Measurements from ENCODE around the gene CDK3.
"Not testable (repeated sequence)": the region's sequence is repeated elsewhere in the genome, so short reads cannot be mapped to it uniquely, and the experiment has no call there.

The CDK3 gene

DNA sequence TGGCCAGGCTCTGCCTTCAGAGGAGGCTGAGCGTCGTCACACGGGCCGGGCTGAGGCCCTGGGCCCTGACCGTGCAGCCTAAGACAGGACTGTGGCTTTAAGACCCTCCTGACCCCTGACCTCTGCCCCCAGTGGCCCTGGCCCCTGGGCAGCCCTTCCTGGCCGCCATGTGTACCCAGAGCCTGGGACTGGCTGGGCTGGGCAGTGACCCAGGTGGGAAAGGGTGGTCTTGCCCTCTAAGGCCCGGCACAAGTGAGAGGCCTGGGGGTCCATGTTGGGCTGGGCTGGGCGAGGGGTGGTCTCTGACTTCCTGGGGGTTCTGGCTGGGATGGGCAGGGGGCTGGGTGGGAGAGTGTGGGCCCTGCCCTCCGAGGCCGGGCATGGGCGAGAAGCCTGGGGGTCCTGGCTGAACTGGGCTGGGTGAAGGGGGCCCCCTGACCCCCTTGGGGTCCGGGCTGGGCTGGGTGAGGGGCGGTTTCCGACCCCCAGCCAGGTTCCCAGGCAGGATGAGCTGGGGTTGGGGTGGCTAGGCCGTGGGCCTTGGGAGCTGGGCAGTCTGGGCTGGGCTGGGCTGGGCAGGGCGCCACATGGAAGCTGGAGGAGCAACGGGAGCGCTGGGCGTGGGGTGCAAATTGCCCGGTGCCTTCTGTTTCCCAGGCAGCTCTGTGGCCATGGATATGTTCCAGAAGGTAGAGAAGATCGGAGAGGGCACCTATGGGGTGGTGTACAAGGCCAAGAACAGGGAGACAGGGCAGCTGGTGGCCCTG is at the start of gene CDK3:
Gene CDK3 (plus strand): TSS at position 101 of the 767 bp plus-strand sequence. CDS start 571 bp downstream, at position 672.
- H3K4me3 ChIP-seq (ENCODE audit: low read depth, low read length), result no peak within 1 kb of the TSS
- DNase-seq (ENCODE audit: low read depth), result no peak
- TF ChIP-seq, protein P1, sequence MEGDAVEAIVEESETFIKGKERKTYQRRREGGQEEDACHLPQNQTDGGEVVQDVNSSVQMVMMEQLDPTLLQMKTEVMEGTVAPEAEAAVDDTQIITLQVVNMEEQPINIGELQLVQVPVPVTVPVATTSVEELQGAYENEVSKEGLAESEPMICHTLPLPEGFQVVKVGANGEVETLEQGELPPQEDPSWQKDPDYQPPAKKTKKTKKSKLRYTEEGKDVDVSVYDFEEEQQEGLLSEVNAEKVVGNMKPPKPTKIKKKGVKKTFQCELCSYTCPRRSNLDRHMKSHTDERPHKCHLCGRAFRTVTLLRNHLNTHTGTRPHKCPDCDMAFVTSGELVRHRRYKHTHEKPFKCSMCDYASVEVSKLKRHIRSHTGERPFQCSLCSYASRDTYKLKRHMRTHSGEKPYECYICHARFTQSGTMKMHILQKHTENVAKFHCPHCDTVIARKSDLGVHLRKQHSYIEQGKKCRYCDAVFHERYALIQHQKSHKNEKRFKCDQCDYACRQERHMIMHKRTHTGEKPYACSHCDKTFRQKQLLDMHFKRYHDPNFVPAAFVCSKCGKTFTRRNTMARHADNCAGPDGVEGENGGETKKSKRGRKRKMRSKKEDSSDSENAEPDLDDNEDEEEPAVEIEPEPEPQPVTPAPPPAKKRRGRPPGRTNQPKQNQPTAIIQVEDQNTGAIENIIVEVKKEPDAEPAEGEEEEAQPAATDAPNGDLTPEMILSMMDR (IDR thresholded peaks at IDR 0.05; ENCODE audit: low read depth, low read length, missing control alignments), result no peak

GRCh38 chr17:75950855-75951554 is 49.6 kb upstream of the CDK3 start:
- no peak for DNase-seq (ENCODE audit: low read depth)
- TF ChIP-seq, protein P1 (IDR thresholded peaks at IDR 0.05; ENCODE audit: low read depth, low read length, missing control alignments), result no peak
- no peak overlapping the region for H3K4me3 ChIP-seq (ENCODE audit: low read depth, low read length)

- no peak overlapping the region for H3K4me3 ChIP-seq (ENCODE audit: low read depth, low read length)
- DNase-seq (ENCODE audit: low read depth), result no peak
- TF ChIP-seq, protein P1 (IDR thresholded peaks at IDR 0.05; ENCODE audit: low read depth, low read length, missing control alignments), result no peak
Observed at GRCh38 chr17:75959051-75959838, 41.4 kb upstream of the CDK3 start.

DNA sequence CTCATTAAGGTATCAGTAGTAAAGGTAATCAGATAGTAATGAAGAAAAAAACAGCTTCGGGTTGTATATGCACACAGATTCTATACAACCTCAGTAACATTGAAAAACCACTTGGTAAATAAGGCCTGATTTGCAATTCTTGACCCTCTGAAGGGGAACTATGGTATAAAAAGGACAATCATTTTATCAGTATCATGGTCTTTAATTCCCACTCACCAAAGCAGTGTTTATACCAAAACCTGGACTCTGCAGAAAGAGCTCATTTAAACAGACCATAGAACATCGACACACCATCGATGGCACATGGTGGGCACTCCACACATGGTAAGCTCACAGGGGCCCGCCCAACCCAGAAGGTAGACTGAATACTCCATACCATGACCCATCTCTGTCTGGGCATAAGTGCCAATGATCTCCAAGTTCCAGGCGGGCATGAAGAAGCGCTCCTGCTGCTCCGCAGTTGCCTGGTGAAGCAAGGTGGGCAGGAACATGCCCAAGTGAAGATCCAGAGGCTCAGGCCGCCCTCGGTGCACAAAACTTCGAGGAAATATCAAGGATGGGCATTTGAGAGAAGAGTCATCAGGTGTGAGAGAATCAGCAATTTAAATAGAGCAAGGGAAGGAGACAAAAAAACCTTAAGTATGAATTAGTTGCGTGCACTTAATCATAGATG is 40.7 kb upstream of the CDK3 start:
- TF ChIP-seq, protein P1 (IDR thresholded peaks at IDR 0.05; ENCODE audit: low read depth, low read length, missing control alignments), result no peak
- no peak overlapping the region for H3K4me3 ChIP-seq (ENCODE audit: low read depth, low read length)
- no peak for DNase-seq (ENCODE audit: low read depth)

- TF ChIP-seq, protein P1 (IDR thresholded peaks at IDR 0.05; ENCODE audit: low read depth, low read length, missing control alignments), result no peak
- no peak for DNase-seq (ENCODE audit: low read depth)
- H3K4me3 ChIP-seq (ENCODE audit: low read depth, low read length), result no peak overlapping the region
Observed at GRCh38 chr17:75965468-75965867, 35.2 kb upstream of the CDK3 start.

DNA sequence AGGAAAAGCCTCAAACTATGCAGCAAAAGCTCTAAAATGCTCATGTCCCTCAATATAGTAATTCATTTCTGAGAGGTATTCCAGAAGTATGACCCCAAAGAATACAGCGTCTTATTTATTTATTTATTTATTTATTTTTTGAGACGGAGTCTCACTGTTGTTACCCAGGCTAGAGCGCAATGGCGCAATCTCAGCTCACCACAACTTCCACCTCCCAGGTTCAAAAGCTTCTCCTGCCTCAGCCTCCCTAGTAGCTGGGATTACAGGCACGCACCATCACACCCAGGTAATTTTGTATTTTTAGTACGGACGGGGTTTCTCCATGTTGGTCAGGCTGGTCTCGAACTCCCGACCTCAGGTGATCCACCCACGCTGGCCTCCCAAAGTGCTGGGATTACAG is 31.6 kb upstream of the CDK3 start:
- not testable (repeated sequence) for DNase-seq (ENCODE audit: low read depth); H3K4me3 ChIP-seq (ENCODE audit: low read depth, low read length)

All from GM12864 (cell line).